Inferior parietal cortex (tissue), 1 donor: Measurements from ENCODE around the gene ZNF638.
"Not testable (repeated sequence)": the region's sequence is repeated elsewhere in the genome, so short reads cannot be mapped to it uniquely, and the experiment has no call there.

Source experiments
- DNase-seq: peaks from one replicate; pipeline ENCODE4 v3.0.0-alpha.2; 2016; ENCODE audit errors: extremely low spot score

The ZNF638 gene

GRCh38 chr2:71331581-71332434 is at the start of gene ZNF638:
ZNF638 (plus strand) TSS chr2:71331782; CDS start chr2:71348955, 17,173 bp downstream.
- peak; percentile 94 for DNase-seq

DNA sequence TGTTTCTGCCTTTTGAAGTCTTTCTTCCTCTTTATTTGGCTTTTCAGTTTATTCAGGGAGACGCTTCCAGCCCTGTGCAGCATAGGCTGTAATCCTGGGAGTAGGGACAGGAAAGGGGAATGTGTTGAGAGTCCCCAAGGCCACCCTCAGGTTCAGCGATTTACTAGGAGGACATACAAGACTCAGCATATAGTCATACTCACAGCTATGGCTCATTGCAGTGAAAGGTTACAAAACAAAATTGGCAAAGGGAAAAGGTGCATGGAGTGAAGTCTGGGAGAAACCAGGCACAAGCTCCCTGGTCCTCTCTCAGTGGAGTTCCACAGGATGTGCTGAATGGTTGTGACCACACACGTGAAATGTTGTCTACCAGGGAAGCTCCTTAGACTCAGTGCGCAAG is 49.6 kb upstream of the ZNF638 start:
- no peak for DNase-seq

DNA sequence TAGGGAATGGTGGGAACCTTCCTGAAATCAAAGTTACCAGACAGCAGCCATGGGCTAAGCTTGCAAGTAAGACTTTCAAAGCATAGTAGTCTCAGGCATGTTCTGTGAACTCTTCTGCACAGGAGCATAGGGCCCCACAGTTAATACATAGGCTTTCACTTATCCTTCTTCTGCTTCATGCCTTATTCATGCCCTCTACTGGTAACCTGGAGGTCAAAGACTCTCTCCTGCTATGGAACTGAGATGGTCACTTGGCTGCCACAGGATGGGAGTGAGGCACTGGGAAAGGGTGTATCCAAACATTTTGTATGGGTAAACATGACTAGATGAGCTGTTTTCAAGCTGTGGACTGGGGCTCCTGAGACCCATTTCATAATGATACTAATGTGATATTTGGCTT is 49.1 kb upstream of the ZNF638 start:
- no peak for DNase-seq

DNA sequence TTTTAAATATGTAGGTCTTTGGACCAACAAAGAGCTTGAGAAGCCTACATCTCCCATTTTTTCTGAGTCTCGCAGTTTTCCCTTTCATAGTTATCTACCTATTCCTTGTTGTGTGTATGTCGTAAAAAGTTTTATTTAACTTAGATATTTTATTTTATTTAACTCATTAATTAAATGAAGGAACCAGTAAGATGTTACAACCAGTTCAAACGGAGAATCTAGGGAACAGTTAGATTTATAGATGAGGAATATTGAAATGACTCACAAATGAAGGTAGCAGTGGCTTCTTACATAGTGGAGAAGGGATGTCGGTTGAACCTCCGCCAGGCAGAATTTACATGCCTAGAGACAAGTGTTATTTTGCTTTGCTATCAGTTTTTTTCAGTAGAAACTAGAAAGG is 48.5 kb upstream of the ZNF638 start:
- no peak for DNase-seq

DNA sequence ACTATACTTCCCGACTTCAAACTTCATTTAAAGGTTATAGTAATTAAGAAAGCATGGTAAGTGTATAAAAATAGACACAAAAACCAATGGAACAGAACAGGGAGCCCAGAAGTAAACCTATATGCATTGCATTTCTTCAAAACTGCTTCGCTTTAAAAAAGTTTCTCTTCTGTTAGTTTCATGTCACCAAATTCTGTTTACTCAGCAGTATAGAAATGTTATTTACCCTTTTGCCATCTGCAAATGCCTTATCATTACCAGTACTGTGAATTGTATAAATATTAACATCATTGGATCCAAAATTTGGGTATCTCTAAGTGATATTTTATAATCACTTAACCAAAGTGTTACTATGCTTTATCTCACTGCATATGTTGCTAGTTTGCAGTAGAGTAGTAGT is 45.9 kb upstream of the ZNF638 start:
- DNase-seq, result no peak

DNA sequence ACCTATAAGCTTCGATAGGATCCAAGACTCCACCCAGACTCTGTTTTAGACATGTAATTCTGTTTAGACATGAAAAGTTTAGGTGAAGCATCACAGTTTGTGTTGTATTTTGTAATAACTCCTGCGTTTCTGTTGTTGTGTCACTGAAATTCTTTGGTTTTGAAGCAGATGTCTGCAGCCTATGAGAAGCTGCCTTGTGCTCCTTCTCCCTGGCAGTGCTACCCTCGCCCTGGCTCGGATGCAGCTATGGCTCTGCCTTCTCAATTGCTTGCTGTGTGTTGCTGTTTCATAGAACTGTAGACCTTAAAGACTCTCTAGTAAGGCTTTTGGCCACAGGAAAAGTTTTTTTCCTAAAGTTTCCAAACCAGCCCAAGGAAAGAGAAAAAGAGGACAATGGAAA is 40.2 kb upstream of the ZNF638 start:
- DNase-seq, result peak; percentile 70

- DNase-seq, result no peak
Measured at GRCh38 chr2:71292159-71292558, 39.4 kb upstream of the ZNF638 start.

DNA sequence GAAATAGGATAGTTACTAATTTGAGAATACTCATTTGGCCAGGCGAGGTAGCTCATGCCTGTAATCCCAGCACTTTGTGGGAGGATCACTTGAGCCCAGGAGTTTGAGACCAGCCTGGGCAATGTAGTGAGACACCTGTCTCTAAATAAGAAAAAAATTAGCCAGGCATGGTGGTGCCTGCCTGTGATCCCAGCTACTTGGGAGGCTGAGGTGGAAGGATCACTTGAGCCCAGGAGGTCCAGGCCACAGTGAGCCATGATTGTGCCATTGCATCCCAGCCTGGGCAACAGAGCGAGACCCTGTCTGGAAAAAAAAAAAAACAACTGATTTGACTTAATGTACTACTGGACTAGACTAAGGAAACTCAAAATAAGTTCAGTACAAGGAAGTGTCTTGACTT is 32.7 kb upstream of the ZNF638 start:
- DNase-seq, result no peak

DNA sequence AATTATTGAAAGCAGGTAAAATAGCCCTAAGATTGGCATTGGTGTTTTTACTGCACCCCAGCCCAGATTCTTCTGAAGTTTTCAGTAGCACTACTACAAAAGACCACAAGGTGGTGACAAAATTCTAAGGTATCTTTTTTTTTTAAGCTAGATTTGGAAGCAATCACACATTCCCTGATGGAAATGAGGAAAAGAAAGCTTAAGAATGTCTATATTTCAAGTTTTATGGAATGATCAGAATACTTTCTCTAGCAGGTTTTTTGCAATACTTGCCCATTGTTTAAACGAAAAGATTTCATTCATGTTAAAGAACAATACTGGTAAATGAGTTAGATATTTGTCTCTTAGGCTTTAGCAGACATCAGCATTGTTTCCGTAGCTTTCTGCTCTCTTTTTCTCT is 32.1 kb upstream of the ZNF638 start:
- peak; percentile 73 for DNase-seq

DNA sequence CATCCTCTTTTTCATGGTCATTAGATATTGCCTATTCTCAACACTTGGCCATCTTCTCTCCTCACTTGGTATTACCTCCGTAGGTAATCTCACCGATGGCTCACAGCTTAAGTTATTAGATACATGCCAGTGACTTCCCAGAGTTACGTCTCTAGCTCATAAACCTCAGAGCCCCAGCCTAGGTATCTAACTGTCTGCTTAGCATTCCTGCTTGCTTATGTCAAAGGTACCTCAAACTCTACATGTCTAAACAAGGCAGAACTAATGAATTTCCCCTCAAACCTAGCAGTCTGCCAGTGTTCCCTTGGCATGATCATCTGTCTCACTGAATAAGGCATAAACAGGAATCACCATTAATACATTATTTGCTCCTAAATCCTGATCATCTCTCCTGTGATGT is 27.7 kb upstream of the ZNF638 start:
- DNase-seq, result no peak

DNA sequence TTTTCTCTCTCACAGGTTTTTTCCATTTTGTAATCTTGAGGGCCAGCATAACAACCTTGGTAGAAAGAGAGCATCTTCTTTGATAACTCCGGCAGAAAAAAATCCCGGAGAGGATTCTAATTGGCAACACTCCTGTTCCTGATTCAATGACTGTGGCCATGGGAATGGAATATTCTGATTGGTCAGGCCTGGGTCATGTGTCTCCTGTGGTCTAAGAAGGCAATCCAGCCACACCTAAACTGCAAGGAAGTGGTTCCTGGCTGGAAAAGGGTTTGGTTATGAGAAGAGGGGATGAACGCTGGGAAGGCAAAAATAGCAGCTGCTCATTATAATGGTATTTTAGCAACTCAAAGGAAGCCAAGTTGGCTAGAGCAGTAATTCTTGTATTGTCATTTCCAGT is 24.8 kb upstream of the ZNF638 start:
- DNase-seq, result no peak

DNA sequence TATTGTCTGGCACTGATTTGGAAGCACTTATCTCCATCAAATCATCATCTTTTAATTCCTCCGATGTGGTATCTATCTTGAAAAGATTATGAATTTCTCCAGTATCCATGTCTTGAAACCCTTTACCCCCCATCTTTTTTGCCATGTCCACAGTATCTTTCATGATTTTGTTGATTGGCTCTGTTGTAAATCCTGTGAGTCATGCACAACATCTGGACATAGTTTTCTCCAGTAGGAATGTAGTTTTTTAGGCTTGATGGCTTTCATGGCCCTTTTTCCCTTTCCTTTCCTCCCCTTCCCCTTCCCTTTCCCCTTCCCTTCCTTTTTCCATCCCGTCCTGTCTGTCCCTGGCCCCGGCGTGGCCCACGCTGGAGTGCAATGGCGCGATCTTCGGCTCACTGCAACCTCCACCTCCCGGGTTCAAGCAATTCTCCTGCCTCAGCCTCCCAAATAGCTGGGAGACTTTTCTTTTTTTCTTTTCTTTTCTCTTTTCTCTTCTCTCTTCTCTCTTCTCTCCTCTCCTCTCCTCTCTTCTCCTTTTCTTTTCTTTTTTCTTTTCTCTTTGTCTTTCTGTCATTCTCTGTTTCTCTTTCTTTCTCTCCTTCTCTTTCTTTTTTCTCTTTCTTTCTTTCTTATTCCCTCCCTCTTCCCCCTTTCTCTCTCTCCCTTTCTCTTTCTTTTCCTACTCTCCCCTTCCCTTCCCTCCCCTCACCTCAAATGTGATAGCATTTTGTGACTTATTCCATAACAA is 18.4 kb upstream of the ZNF638 start:
- DNase-seq, result no peak

DNA sequence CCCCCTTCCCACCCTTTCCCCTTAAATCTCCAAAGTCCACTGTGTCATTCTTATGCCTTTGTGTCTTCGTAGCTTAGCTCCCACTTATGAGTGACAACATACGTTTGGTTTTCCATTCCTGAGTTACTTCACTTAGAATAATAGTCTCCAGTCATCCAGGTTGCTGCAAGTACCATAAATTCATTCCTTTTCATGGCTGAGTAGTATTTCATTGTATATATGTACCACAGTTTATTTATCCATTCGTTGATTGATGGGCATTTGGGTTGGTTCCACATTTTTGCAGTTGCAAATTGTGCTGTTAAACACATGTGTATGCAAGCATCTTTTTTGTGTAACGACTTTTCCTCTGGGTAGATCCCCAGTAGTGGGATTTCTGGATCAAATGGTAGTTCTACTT is 14.5 kb upstream of the ZNF638 start:
- DNase-seq, result no peak

- DNase-seq, result not testable (repeated sequence)
Measured at GRCh38 chr2:71317900-71318299, 13.7 kb upstream of the ZNF638 start.

GRCh38 chr2:71323386-71323785 is 8.2 kb upstream of the ZNF638 start:
- no peak for DNase-seq

GRCh38 chr2:71326968-71327367 is 4.6 kb upstream of the ZNF638 start:
- no peak for DNase-seq

- DNase-seq, result no peak
Measured at GRCh38 chr2:71327916-71328315, 3.7 kb upstream of the ZNF638 start.

GRCh38 chr2:71330155-71330554 is 1.4 kb upstream of the ZNF638 start:
- no peak for DNase-seq

DNA sequence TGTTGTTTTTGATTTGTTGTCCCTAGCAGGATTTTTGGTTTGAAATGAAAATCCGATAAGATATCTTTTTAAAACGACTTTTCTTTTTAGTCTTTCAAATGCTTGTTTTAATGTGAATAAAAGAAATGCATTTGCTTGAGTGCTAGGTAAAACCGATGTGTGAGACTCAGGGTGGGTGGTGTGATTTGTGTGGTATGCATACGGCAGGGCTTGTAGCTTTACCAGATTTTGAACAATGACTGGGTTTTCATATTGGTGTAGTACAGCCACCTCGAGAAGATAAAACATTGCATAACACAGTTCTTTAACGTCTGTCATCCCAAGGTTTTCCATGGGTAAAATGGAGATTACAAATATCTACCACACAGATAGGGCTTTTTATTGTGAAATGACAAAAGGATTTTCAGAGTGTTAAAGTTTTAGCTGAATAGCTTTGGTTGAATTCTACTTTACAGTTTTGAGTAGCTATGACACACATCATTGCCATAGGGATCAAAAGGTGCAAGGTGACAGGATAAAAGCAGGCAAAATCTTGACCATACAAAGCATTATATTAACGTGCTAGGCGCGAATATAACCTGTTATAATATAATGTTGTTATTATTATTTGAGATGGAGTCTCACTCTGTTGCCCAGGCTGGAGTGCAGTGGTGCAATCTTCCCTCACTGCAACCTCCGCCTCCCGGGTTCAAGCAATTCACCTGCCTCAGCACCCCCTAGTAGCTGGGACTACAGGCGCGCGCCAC is 824 bp upstream of the ZNF638 start:
- no peak for DNase-seq

GRCh38 chr2:71331331-71331580 is 326 bp upstream of the ZNF638 start:
- DNase-seq, result not testable (repeated sequence)

DNA sequence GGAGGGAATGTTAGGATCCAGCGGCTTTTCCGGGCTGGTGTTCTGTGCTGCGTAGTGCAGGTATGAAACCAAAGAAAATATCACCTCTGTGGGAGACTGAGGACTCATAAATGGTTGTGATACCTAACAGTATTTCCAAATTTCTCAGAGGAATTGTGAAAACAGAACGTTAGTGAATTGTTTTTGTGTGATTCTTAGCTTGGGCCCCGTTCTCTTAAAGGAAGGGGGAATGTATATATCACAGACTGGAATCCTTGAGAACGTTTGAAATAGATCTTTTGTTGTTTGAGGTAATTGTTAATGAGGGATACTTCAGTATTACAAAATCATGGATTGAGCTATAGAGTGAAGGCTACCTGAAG is 834 bp downstream of the ZNF638 start:
- no peak for DNase-seq

DNA sequence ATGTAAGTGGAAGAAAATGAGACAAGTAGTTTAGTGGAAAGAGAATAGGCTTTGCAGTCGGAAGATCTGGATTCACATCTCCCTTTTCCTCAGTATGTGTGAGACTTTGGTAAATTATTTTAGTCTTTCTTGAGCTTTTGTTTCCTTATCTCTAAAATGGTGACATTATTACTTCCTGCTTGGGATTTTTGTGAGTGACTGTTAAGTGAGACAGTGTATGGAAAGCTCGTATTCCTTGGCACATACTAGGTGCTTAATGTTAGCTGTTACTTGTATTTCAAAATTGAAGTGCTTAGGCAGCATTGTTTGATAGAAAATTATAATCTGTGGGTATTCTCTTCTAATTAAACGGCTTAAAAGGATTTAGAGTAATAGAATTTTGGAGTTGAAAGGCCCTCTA is 2.0 kb downstream of the ZNF638 start:
- no peak for DNase-seq

DNA sequence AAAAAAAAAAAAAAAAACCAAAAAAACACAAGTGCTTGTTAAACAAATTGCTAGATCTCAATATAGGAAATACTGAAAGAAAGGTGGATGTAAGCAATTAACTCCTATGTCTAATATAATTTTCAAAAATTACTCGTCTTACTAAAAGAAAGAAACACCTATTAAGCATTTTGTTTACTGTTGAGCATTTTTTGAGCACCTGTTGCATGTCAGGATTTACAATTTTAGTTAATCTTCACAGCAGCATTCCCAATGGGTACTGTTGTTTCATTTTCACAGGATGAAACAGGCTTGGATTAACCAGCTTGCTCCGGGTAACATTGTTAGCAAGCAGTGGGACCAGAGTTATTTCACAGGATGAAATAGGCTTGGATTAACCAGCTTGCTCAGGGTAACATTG is 4.8 kb downstream of the ZNF638 start:
- DNase-seq, result no peak
